ENCODE measurements around the gene MECP2. TPM values are rescaled to one million over a fixed set of nuclear protein-coding genes. Genes with fewer than 3 reads are reported as not detected.

Gene MECP2
- polyA plus RNA-seq, 2 of the 4 experiments (the other 2 are of a cell fraction) = 17.7 to 19.2 TPM

- FAIRE-seq = no peak
- ChIA-PET CTCF (no interaction called here), POLR2A (no interaction called here)
- H3K9me3 ChIP-seq = no peaks in the 10 kb centered on the region
- H3K27ac ChIP-seq = no peak overlapping the region
- no peak overlapping the region for H3K4me2 ChIP-seq
- H3K4me3 ChIP-seq = no peak overlapping the region
- no peak for DNase-seq (ENCODE audit: low read depth in 1 of 2, low spot score in 1 of 2)
- no peak for TF ChIP-seq ATOH8 (CRISPR knock-in tag; IDR thresholded peaks at IDR 0.05; ENCODE audit: low read depth)
- no peak; a peak in 1 of 6 replicates for ATAC-seq
- WGBS (ENCODE audit: missing lambda C conversion rate) = 86% methylated on average over 10 of the region's 10 CpGs
- 0 out of 3 replicates have a peak, but pooled peaks cover 4% of the 10 kb centered on the region for H3K4me1 ChIP-seq
Observed at GRCh38 chrX:154115071-154115470, 17.6 kb upstream of the MECP2 start.

- Histone ChIP-seq H3K4me2 (no peak overlapping the region), H3K9me3 (no peaks in the 10 kb centered on the region), H3K4me3 (no peak overlapping the region), H3K4me1 (0 out of 3 replicates have a peak, but pooled peaks cover 4% of the 10 kb centered on the region), H3K27ac (no peak overlapping the region)
- FAIRE-seq (no peak), DNase-seq (ENCODE audit: low read depth in 1 of 2, low spot score in 1 of 2) (no peak), ATAC-seq (no peak)
- POLR2A ChIA-PET = no interaction called here
- CTCF ChIA-PET = no interaction called here
- TF ChIP-seq ZSCAN20 (CRISPR knock-in tag; IDR thresholded peaks at IDR 0.05) (no peak), RFX5 (IDR thresholded peaks at IDR 0.05) (no peak), POLR2A (IDR thresholded peaks at IDR 0.05; ENCODE audit: low read length) (no peak), HES2 (IDR thresholded peaks at IDR 0.05) (no peak), MAFK (IDR thresholded peaks at IDR 0.05; ENCODE audit: partially characterized antibody) (no peak), EP300 (IDR thresholded peaks at IDR 0.05) (no peak), ELK1 (IDR thresholded peaks at IDR 0.05; ENCODE audit: low read depth, low read length) (no peak), MAX (IDR thresholded peaks at IDR 0.05) (no peak), GATA3 (IDR thresholded peaks at IDR 0.05; ENCODE audit: borderline replicate concordance) (no peak), RARB (CRISPR knock-in tag; IDR thresholded peaks at IDR 0.05) (no peak), FOSL2 (IDR thresholded peaks at IDR 0.05) (no peak), FOSL2 (CRISPR knock-in tag; IDR thresholded peaks at IDR 0.05) (no peak), ATOH8 (CRISPR knock-in tag; IDR thresholded peaks at IDR 0.05; ENCODE audit: low read depth) (no peak), ZNF302 (CRISPR knock-in tag; IDR thresholded peaks at IDR 0.05) (no peak), NR3C1 (IDR thresholded peaks at IDR 0.05) (no peak), POLR2AphosphoS2 (conservative IDR thresholded peaks at IDR 0.05; ENCODE audit: low read length) (no peak)
- WGBS (ENCODE audit: missing lambda C conversion rate) = 82% methylated on average over 5 of the region's 5 CpGs
Observed at GRCh38 chrX:154114652-154115051, 17.1 kb upstream of the MECP2 start.

GRCh38 chrX:154113729-154114128, 16.2 kb upstream of the MECP2 start:
- ChIA-PET POLR2A (no interaction called here), CTCF (interaction anchor here (0.6 to 1.5 kb wide), 2 partner anchors 10 to 18 kb away, joined by 3 to 4 read pairs; no protein-coding TSS in a partner anchor)
- FAIRE-seq (no peak), DNase-seq (ENCODE audit: low read depth in 1 of 2, low spot score in 1 of 2) (peak in 1 of 2 experiments; percentile 7), ATAC-seq (no peak)
- Histone ChIP-seq H3K4me2 (no peak overlapping the region), H3K27ac (no peak overlapping the region), H3K4me1 (0 out of 3 replicates have a peak, but pooled peaks cover 4% of the 10 kb centered on the region), H3K4me3 (no peak overlapping the region), H3K9me3 (no peaks in the 10 kb centered on the region)
- WGBS (ENCODE audit: missing lambda C conversion rate) = 34% methylated on average over 6 of the region's 6 CpGs
- TF ChIP-seq HOXB5 (CRISPR knock-in tag; IDR thresholded peaks at IDR 0.05) = no peak
- no peak for TF ChIP-seq RARB (CRISPR knock-in tag; IDR thresholded peaks at IDR 0.05)
- no peak for TF ChIP-seq ZFP36 (IDR thresholded peaks at IDR 0.05; ENCODE audit: borderline replicate concordance, partially characterized antibody)
- no peak for TF ChIP-seq EHMT2 (IDR thresholded peaks at IDR 0.05; ENCODE audit: low read depth)
- TF ChIP-seq CTCF (IDR thresholded peaks at IDR 0.05) = no peak
- no peak for TF ChIP-seq JUNB (IDR thresholded peaks at IDR 0.05)
- TF ChIP-seq NPAS2 (CRISPR knock-in tag; IDR thresholded peaks at IDR 0.05; ENCODE audit: borderline replicate concordance) = no peak
- TF ChIP-seq MYC (IDR thresholded peaks at IDR 0.05; ENCODE audit: borderline replicate concordance, low read length) = no peak
- TF ChIP-seq ZSCAN20 (CRISPR knock-in tag; IDR thresholded peaks at IDR 0.05) = no peak
- no peak for TF ChIP-seq KDM5A (IDR thresholded peaks at IDR 0.05)
- no peak for TF ChIP-seq PBX3 (IDR thresholded peaks at IDR 0.05)
- TF ChIP-seq KDM1A (IDR thresholded peaks at IDR 0.05; ENCODE audit: low read depth) = no peak
- TF ChIP-seq RAD21 (conservative IDR thresholded peaks at IDR 0.05 in 1 of 2, IDR thresholded peaks at IDR 0.05 in 1 of 2) = no peak
- no peak for TF ChIP-seq NFE2L2 (conservative IDR thresholded peaks at IDR 0.05; ENCODE audit: low read length)
- no peak for TF ChIP-seq ESRRA (IDR thresholded peaks at IDR 0.05; ENCODE audit: borderline replicate concordance, low read length)
- no peak for TF ChIP-seq MAZ (IDR thresholded peaks at IDR 0.05; ENCODE audit: borderline replicate concordance, low read depth, low read length)
